Neural cell (in vitro differentiated cells): ENCODE data around the gene CLIP4. TPM values are rescaled to one million over a fixed set of nuclear protein-coding genes. Genes with fewer than 3 reads are reported as not detected.

Experiments
- H2AFZ ChIP-seq: fragments of 200-600, 300-800 bp; sonication (generic), shearing (Covaris generic); 2 replicates; pipeline ENCODE4 v1.6.0; 2014; ENCODE audit warnings: low read depth, mild to moderate bottlenecking, antibody characterized with exemption, low read length, moderate library complexity
- H3F3A ChIP-seq: fragments of 200-600 bp; shearing (Covaris generic); 2 replicates; pipeline ENCODE4 v1.6.1; 2016; ENCODE audit warnings: mild to moderate bottlenecking, moderate library complexity, mixed read lengths, antibody characterized with exemption, low read length; ENCODE audit not compliant: insufficient read depth, poor library complexity, severe bottlenecking
- H3K27ac ChIP-seq: fragments of 200-600, 300-800 bp; sonication (generic), shearing (Covaris generic); 2 replicates; pipeline ENCODE4 v1.5.1; 2014; ENCODE audit warnings: mild to moderate bottlenecking, low read length, moderate library complexity
- H3K27me3 ChIP-seq: fragments of 300-800, 200-600 bp; sonication (generic), shearing (Covaris generic); 2 replicates; pipeline ENCODE4 v1.6.0; 2014; ENCODE audit warnings: mild to moderate bottlenecking, low read depth, low read length, moderate library complexity; ENCODE audit not compliant: insufficient read depth
- H3K36me3 ChIP-seq: fragments of 300-800, 200-600 bp; sonication (generic), shearing (Covaris generic); 2 replicates; pipeline ENCODE4 v1.5.1; 2014; ENCODE audit warnings: mild to moderate bottlenecking, antibody characterized with exemption, low read length, moderate library complexity; ENCODE audit not compliant: insufficient read depth
- H3K4me2 ChIP-seq: fragments of 300-800, 200-600 bp; sonication (generic), shearing (Covaris generic); 2 replicates; pipeline ENCODE4 v1.6.0; 2014; ENCODE audit warnings: mild to moderate bottlenecking, low read length
- H3K4me3 ChIP-seq: fragments of 300-800, 200-600 bp; sonication (generic), shearing (Covaris generic); 2 replicates; pipeline ENCODE4 v1.5.1; 2014; ENCODE audit warnings: mild to moderate bottlenecking, low read length, moderate library complexity
- H3K79me2 ChIP-seq: fragments of 200-600 bp; shearing (Covaris generic); replicated peaks from 2 replicates; pipeline ENCODE4 v1.6.0; 2014; ENCODE audit warnings: mild to moderate bottlenecking, low read length, moderate library complexity; ENCODE audit not compliant: insufficient read depth
- H3K9ac ChIP-seq: fragments of 300-800, 200-600 bp; sonication (generic), shearing (Covaris generic); 2 replicates; pipeline ENCODE4 v1.6.1; 2016; ENCODE audit warnings: mild to moderate bottlenecking, low read length, mixed read lengths
- H3K9me2 ChIP-seq: fragments of 200-600 bp; shearing (Covaris generic); 2 replicates; pipeline ENCODE4 v1.6.1; 2016; ENCODE audit warnings: mild to moderate bottlenecking, low read length, mixed read lengths; ENCODE audit not compliant: insufficient read depth
- H3K9me3 ChIP-seq: fragments of 200-600, 300-800 bp; sonication (generic), shearing (Covaris generic); 2 replicates; pipeline ENCODE4 v1.6.1; 2016; ENCODE audit warnings: mild to moderate bottlenecking, mixed run types, low read length, moderate library complexity, mixed read lengths
- H4K20me1 ChIP-seq: fragments of 200-600 bp; shearing (Covaris generic); 2 replicates; pipeline ENCODE4 v1.6.1; 2016; ENCODE audit warnings: mild to moderate bottlenecking, mixed run types; ENCODE audit not compliant: insufficient read depth
- EP300 ChIP-seq: fragments of 450-650 bp; conservative IDR thresholded peaks from 2 replicates; pipeline ENCODE4 v1.6.1; 2014; ENCODE audit warnings: antibody characterized with exemption, mild to moderate bottlenecking, moderate library complexity; ENCODE audit not compliant: poor library complexity, severe bottlenecking
- EZH2 ChIP-seq: fragments of 200-600, 300-800 bp; shearing (Covaris generic), sonication (generic); IDR thresholded peaks from 2 replicates; pipeline ENCODE4 v1.6.1; 2014; ENCODE audit warnings: antibody characterized with exemption, low read length, borderline replicate concordance, mild to moderate bottlenecking; ENCODE audit not compliant: insufficient read depth, poor library complexity, severe bottlenecking
- MXI1 ChIP-seq: fragments of 450-650 bp; conservative IDR thresholded peaks from 2 replicates; pipeline ENCODE4 v1.6.1; 2014; ENCODE audit warnings: antibody characterized with exemption, mild to moderate bottlenecking; ENCODE audit not compliant: poor library complexity, severe bottlenecking
- POLR2AphosphoS5 ChIP-seq: IDR thresholded peaks from 2 replicates; pipeline ENCODE4 v1.6.1; 2012
- RAD21 ChIP-seq: fragments of 450-650 bp; conservative IDR thresholded peaks from 2 replicates; pipeline ENCODE4 v1.6.1; 2014; ENCODE audit warnings: antibody characterized with exemption, mild to moderate bottlenecking, moderate library complexity
- REST ChIP-seq: IDR thresholded peaks from 2 replicates; pipeline ENCODE4 v1.6.1; 2012; ENCODE audit warnings: borderline replicate concordance
- SMC3 ChIP-seq: fragments of 450-650 bp; conservative IDR thresholded peaks from 2 replicates; pipeline ENCODE4 v1.6.1; 2014; ENCODE audit warnings: antibody characterized with exemption, mild to moderate bottlenecking, moderate library complexity; ENCODE audit not compliant: poor library complexity
- TAF1 ChIP-seq: IDR thresholded peaks from 2 replicates; pipeline ENCODE4 v1.6.1; 2012; ENCODE audit warnings: low read depth
- polyA plus RNA-seq: library from polyadenylated mRNA; depleted of rRNA; stranded (reverse); fragments of >200 nt; gene quantifications from 2 replicates; pipeline ENCODE4 v1.2.3, GENCODE V29; 2014
- TF ChIP-seq, protein P1 (sequence below): fragments of 450-650 bp; IDR thresholded peaks from 2 replicates; pipeline ENCODE4 v1.5.1; 2014; ENCODE audit warnings: antibody characterized with exemption, mild to moderate bottlenecking, moderate library complexity; ENCODE audit not compliant: poor library complexity, severe bottlenecking

Gene CLIP4
- polyA plus RNA-seq, 1 donor from 2014 or later, result 10.2 TPM

GRCh38 chr2:29072251-29072650 is 43.0 kb upstream of the CLIP4 start:
- Histone ChIP-seq H3K27me3 (no peaks in the 10 kb centered on the region), H3K27ac (no peak overlapping the region)
- no peak for TF ChIP-seq REST
- no peak for TF ChIP-seq EZH2
- TF ChIP-seq POLR2AphosphoS5, result no peak
- TF ChIP-seq, protein P1, sequence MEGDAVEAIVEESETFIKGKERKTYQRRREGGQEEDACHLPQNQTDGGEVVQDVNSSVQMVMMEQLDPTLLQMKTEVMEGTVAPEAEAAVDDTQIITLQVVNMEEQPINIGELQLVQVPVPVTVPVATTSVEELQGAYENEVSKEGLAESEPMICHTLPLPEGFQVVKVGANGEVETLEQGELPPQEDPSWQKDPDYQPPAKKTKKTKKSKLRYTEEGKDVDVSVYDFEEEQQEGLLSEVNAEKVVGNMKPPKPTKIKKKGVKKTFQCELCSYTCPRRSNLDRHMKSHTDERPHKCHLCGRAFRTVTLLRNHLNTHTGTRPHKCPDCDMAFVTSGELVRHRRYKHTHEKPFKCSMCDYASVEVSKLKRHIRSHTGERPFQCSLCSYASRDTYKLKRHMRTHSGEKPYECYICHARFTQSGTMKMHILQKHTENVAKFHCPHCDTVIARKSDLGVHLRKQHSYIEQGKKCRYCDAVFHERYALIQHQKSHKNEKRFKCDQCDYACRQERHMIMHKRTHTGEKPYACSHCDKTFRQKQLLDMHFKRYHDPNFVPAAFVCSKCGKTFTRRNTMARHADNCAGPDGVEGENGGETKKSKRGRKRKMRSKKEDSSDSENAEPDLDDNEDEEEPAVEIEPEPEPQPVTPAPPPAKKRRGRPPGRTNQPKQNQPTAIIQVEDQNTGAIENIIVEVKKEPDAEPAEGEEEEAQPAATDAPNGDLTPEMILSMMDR, result no peak
- no peak for TF ChIP-seq SMC3
- TF ChIP-seq RAD21, result no peak
- TF ChIP-seq MXI1, result no peak
- no peak for TF ChIP-seq EP300
- TF ChIP-seq TAF1, result no peak

DNA sequence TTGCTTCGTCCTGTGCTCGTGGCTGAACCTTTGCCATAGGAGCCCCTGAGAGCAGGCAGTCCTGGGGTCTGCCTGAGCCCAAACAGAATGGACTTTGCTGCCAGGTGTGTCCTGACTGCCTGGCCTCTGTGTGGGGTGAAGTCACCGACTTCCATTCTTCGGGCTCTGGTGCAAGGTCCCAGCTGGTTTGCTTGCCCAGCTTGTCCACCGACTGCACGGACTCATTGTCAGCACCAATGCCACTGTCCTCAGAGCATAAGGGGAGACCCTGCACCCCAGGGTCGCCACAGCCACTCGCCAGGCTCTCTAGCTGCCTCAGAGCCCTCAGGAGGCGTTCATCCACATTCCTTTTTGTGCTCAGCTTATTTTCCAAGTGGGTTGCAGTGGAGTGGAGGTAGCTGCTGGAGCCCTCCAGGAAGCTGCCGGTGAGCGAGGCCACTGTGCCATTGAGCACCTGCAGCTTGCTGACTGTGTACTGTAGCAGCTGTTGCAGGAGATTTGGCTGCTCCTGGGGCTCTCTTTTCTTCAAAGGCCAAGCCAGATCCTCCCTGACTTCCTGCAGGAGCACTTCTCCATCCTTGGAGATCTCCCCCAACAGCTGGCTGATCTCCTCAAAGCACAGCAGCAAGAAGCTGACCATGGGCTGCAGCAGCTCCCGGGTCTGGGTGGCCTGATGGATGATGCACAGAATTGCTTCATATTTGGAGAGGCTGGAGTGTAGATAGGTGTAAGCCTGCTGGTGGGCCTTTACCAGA is 42.1 kb upstream of the CLIP4 start:
- TF ChIP-seq EZH2 (no peak), TAF1 (no peak), EP300 (no peak), REST (no peak), SMC3 (no peak), POLR2AphosphoS5 (no peak), MXI1 (no peak), RAD21 (no peak)
- TF ChIP-seq, protein P1, result no peak
- Histone ChIP-seq H3K9ac (no peak overlapping the region), H3K4me2 (no peak overlapping the region), H3K4me3 (no peak overlapping the region), H2AFZ (no peak overlapping the region), H3K9me2 (no peaks in the 10 kb centered on the region), H3K79me2 (no peaks in the 10 kb centered on the region), H3F3A (no peaks in the 10 kb centered on the region), H3K27ac (no peak overlapping the region), H3K27me3 (no peaks in the 10 kb centered on the region), H3K36me3 (no peaks in the 10 kb centered on the region), H4K20me1 (no peaks in the 10 kb centered on the region), H3K9me3 (no peaks in the 10 kb centered on the region)

More at GRCh38 chr2:29072251-29072650, 43.0 kb upstream of the CLIP4 start:
- Histone ChIP-seq H3F3A (no peaks in the 10 kb centered on the region), H3K36me3 (no peaks in the 10 kb centered on the region), H3K9me3 (no peaks in the 10 kb centered on the region), H3K9me2 (no peaks in the 10 kb centered on the region), H3K79me2 (no peaks in the 10 kb centered on the region), H3K4me2 (no peak overlapping the region), H3K4me3 (no peak overlapping the region), H3K9ac (no peak overlapping the region), H4K20me1 (no peaks in the 10 kb centered on the region), H2AFZ (no peak overlapping the region)
